HG03064 (cell line): ENCODE results near the gene NME3.

ENCODE experiments used
- ATAC-seq: cut with Tn5 transposase; IDR thresholded peaks from one replicate; pipeline ENCODE4 v1.9.1; 2021; ENCODE audit warnings: low read depth; ENCODE audit not compliant: unreplicated experiment

The NME3 gene

GRCh38 chr16:1770328-1771187, 785 bp downstream of the NME3 start:
- ATAC-seq, result no peak

GRCh38 chr16:1769402-1770300, 1.7 kb downstream of the NME3 start:
- no peak for ATAC-seq

GRCh38 chr16:1768767-1769401, 2.5 kb downstream of the NME3 start:
- ATAC-seq, result no peak

GRCh38 chr16:1768061-1768766, 3.1 kb downstream of the NME3 start:
- ATAC-seq, result no peak

GRCh38 chr16:1767116-1767994, 4.0 kb downstream of the NME3 start:
- no peak for ATAC-seq

GRCh38 chr16:1766701-1767100, 4.6 kb downstream of the NME3 start:
- no peak for ATAC-seq

GRCh38 chr16:1766231-1766630, 5.1 kb downstream of the NME3 start:
- no peak for ATAC-seq

- ATAC-seq, result no peak
These were observed 5.5 kb downstream of the NME3 start for GRCh38 chr16:1765826-1766225.

GRCh38 chr16:1764971-1765370, 6.4 kb downstream of the NME3 start:
- no peak for ATAC-seq

- ATAC-seq, result no peak
These were observed 7.5 kb downstream of the NME3 start for GRCh38 chr16:1763521-1764511.

GRCh38 chr16:1762879-1763520, 8.3 kb downstream of the NME3 start:
- ATAC-seq, result no peak

- no peak for ATAC-seq
These were observed 9.0 kb downstream of the NME3 start for GRCh38 chr16:1762196-1762878.

GRCh38 chr16:1761751-1762150, 9.6 kb downstream of the NME3 start:
- ATAC-seq, result no peak

- ATAC-seq, result no peak
These were observed 10.4 kb downstream of the NME3 start for GRCh38 chr16:1760911-1761310.

- ATAC-seq, result no peak
These were observed 11.8 kb downstream of the NME3 start for GRCh38 chr16:1759511-1759910.

GRCh38 chr16:1758923-1759322, 12.4 kb downstream of the NME3 start:
- ATAC-seq, result no peak

- no peak for ATAC-seq
These were observed 13.5 kb downstream of the NME3 start for GRCh38 chr16:1757714-1758461.
